Osteocyte (in vitro differentiated cells): Measurements from ENCODE around the gene ALPL. TPM values are rescaled to one million over a fixed set of nuclear protein-coding genes. Genes with fewer than 3 reads are reported as not detected.

Experiments used
- DNase-seq: peaks from one replicate; pipeline ENCODE4 v3.0.0; 2021; ENCODE audit warnings: mixed read lengths; ENCODE audit not compliant: unreplicated experiment; ENCODE audit errors: extremely low spot score
- H3K27ac Mint-ChIP-seq: one replicate; pipeline ENCODE4 v1.8.0; 2021; ENCODE audit warnings: mild to moderate bottlenecking, mixed read lengths; ENCODE audit not compliant: unreplicated experiment
- H3K27me3 Mint-ChIP-seq: one replicate; pipeline ENCODE4 v1.8.0; 2021; ENCODE audit warnings: mixed read lengths; ENCODE audit not compliant: unreplicated experiment
- H3K36me3 Mint-ChIP-seq: one replicate; pipeline ENCODE4 v1.8.0; 2021; ENCODE audit warnings: mixed read lengths; ENCODE audit not compliant: unreplicated experiment
- H3K4me1 Mint-ChIP-seq: one replicate; pipeline ENCODE4 v1.8.0; 2021; ENCODE audit warnings: mixed read lengths; ENCODE audit not compliant: unreplicated experiment
- H3K4me3 Mint-ChIP-seq: one replicate; pipeline ENCODE4 v1.8.0; 2021; ENCODE audit warnings: mild to moderate bottlenecking, moderate library complexity, mixed read lengths; ENCODE audit not compliant: unreplicated experiment
- H3K9me3 Mint-ChIP-seq: one replicate; pipeline ENCODE4 v1.8.0; 2021; ENCODE audit warnings: mixed read lengths; ENCODE audit not compliant: unreplicated experiment
- total RNA-seq: library from RNA; stranded (reverse); gene quantifications from 2 replicates; pipeline ENCODE4 v1.2.1, GENCODE V29; 2021
- TF ChIP-seq, protein P1 (sequence below): fragments of 200-600 bp; sonication (generic); IDR thresholded peaks from 2 replicates; pipeline ENCODE4 v1.5.0; 2021; ENCODE audit warnings: antibody characterized with exemption, mild to moderate bottlenecking, moderate library complexity

The ALPL gene
- total RNA-seq, 1 donor from 2014 or later = 41.6 TPM

DNA sequence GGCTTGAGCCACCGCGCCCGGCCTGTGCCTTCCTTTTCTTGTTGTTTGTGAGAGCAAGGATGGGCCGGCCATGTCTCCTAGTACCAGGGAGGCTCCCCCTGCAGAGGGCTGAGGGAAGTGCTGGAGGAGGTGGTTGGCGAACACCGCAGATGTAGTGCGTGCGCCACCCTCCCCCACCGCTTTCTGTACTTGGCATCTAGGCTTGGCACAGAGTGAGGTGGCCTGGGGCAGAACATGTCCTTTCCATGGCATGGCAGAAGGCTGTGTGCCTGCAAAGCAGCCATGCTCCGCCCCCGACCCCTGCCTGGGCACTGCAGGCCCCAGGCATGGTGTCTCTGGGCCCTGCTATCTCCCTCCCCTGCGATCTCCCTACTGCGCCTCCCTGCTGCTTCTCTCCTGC, 30.7 kb downstream of the ALPL start:
- Mint-ChIP-seq H3K27ac (no peak overlapping the region), H3K9me3 (no peaks in the 10 kb centered on the region)
- DNase-seq = no peak

DNA sequence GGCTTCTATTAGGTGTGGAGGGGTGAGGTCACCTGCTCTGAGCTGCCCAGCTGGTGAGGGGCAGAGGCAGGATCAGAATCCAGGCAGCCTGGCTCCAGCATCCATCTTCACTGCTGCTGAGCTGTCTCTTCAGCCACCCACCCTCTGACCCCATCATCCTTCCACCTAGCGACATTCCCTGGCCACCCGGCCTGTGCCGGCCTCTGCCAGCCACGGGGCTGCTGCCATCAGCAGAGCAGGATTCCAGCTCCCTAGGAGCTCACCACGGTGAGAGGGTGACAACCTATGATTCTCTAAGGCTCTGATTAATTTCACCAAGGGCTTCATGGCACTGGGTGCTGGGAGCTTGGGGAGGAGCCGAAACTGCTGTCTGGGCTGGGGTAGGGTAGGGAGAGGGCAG, 32.1 kb downstream of the ALPL start:
- Mint-ChIP-seq H3K36me3 (no peaks in the 10 kb centered on the region), H3K4me1 (peaks cover 20% of the 10 kb centered on the region), H3K27me3 (no peaks in the 10 kb centered on the region), H3K4me3 (no peak overlapping the region), H3K9me3 (no peaks in the 10 kb centered on the region), H3K27ac (no peak overlapping the region)
- TF ChIP-seq, protein P1, sequence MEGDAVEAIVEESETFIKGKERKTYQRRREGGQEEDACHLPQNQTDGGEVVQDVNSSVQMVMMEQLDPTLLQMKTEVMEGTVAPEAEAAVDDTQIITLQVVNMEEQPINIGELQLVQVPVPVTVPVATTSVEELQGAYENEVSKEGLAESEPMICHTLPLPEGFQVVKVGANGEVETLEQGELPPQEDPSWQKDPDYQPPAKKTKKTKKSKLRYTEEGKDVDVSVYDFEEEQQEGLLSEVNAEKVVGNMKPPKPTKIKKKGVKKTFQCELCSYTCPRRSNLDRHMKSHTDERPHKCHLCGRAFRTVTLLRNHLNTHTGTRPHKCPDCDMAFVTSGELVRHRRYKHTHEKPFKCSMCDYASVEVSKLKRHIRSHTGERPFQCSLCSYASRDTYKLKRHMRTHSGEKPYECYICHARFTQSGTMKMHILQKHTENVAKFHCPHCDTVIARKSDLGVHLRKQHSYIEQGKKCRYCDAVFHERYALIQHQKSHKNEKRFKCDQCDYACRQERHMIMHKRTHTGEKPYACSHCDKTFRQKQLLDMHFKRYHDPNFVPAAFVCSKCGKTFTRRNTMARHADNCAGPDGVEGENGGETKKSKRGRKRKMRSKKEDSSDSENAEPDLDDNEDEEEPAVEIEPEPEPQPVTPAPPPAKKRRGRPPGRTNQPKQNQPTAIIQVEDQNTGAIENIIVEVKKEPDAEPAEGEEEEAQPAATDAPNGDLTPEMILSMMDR = no peak
- no peak for DNase-seq

More for the DNA sequence above, 30.7 kb downstream of the ALPL start:
- Mint-ChIP-seq H3K36me3 (no peaks in the 10 kb centered on the region), H3K4me1 (peaks cover 20% of the 10 kb centered on the region), H3K27me3 (no peaks in the 10 kb centered on the region), H3K4me3 (no peak overlapping the region)
- TF ChIP-seq, protein P1 = peak; percentile 37

DNA sequence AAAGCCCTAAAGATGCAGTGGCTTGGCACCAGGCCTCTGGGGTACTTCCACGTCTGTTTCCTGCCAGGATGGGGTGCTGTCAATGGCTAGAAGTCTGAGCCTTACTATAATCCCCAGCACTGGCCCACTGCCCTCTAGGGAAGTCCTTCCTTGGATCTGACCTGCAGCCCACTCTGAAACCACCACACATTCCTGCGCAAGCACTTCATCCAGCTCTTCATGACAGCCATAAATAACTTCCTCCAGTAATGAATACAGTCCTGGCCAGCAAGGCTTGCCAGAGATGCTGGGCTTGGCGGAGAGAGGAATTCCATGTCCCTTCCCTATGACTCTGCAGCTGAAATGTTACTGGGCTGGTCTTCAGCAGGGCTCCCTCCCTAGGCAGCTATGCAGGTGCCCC, 32.6 kb downstream of the ALPL start:
- TF ChIP-seq, protein P1 = no peak
- Mint-ChIP-seq H3K27ac (no peak overlapping the region), H3K4me1 (peaks cover 20% of the 10 kb centered on the region), H3K27me3 (no peaks in the 10 kb centered on the region), H3K4me3 (no peak overlapping the region), H3K36me3 (no peaks in the 10 kb centered on the region), H3K9me3 (no peaks in the 10 kb centered on the region)
- DNase-seq = no peak

DNA sequence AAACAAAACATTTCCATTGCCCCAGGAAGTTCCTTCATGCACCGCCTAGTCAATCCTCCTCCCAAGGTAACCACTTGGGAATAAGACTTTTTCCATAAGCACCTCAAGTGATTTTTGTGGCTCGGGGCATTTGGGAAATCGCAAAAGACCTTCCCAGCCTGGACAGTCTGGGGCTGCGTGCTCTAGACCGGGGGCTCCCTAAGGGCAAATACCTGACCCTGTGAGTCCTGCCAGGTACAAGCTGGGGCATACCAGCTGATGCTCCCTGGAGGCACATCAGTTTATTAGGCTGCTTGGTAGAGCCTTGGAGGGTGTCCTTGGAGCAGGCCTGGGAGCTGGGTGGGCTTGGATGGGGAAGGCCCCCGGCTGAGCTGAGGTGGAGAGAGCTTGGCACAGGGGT, 34.4 kb downstream of the ALPL start:
- Mint-ChIP-seq H3K27ac (peak overlapping the region; percentile 24), H3K4me1 (peaks cover 18% of the 10 kb centered on the region), H3K36me3 (no peaks in the 10 kb centered on the region), H3K4me3 (no peak overlapping the region), H3K27me3 (no peaks in the 10 kb centered on the region), H3K9me3 (no peaks in the 10 kb centered on the region)
- DNase-seq = no peak
- TF ChIP-seq, protein P1 = no peak

DNA sequence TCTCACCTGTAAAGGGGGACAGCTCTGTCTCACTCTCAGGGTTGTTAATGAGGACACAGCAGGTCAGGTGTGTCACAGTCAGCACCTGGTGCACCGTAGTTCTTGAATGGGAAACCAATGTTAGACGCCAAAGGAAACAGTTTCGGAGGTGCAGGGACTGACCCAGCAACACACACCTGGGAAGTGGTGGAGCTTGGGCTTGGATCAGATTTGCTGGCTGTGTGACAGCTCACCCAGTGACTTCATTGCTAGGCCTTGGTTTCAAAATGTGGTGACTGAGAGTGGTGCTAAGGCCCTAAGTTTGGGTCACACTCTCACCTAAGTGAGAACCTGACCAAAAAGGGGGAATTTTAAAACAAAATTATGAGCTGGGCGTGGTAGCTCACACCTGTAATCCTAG, 34.9 kb downstream of the ALPL start:
- no peaks in the 10 kb centered on the region for H3K27me3 Mint-ChIP-seq
- no peak for DNase-seq
- H3K27ac Mint-ChIP-seq = no peak overlapping the region
- no peaks in the 10 kb centered on the region for H3K9me3 Mint-ChIP-seq
- TF ChIP-seq, protein P1 = no peak
- H3K36me3 Mint-ChIP-seq = no peaks in the 10 kb centered on the region
- no peak overlapping the region for H3K4me3 Mint-ChIP-seq
- peaks cover 14% of the 10 kb centered on the region for H3K4me1 Mint-ChIP-seq
